Activated naive CD4-positive, alpha-beta T cell (primary cell): ENCODE measurements around the gene SIK2.
"Not testable (repeated sequence)": the region's sequence is repeated elsewhere in the genome, so short reads cannot be mapped to it uniquely, and the experiment has no call there.

Source experiments
- DNase-seq, 4 experiments: peaks; one replicate each; lab custom pipeline; 2025; lab: John Stamatoyannopoulos, UW

SIK2 gene

GRCh38 chr11:111698852-111699559 is 96.8 kb downstream of the SIK2 start:
- no peak for DNase-seq

- no peak for DNase-seq
These were observed 97.4 kb downstream of the SIK2 start for GRCh38 chr11:111699579-111700156.

GRCh38 chr11:111700162-111700561 is 97.9 kb downstream of the SIK2 start:
- DNase-seq = no peak

- DNase-seq = no peak
These were observed 100.4 kb downstream of the SIK2 start for GRCh38 chr11:111702623-111703022.

- DNase-seq = no peak
These were observed 101.3 kb downstream of the SIK2 start for GRCh38 chr11:111703576-111703975.

- DNase-seq = no peak
These were observed 104.9 kb downstream of the SIK2 start for GRCh38 chr11:111707039-111707690.

- no peak for DNase-seq
These were observed 105.4 kb downstream of the SIK2 start for GRCh38 chr11:111707691-111708067.

GRCh38 chr11:111714522-111714921 is 112.3 kb downstream of the SIK2 start:
- no peak for DNase-seq

- no peak for DNase-seq
These were observed 113.0 kb downstream of the SIK2 start for GRCh38 chr11:111715142-111715816.

- DNase-seq = not testable (repeated sequence)
These were observed 115.4 kb downstream of the SIK2 start for GRCh38 chr11:111717660-111718059.

- no peak for DNase-seq
These were observed 116.2 kb downstream of the SIK2 start for GRCh38 chr11:111718436-111718835.

GRCh38 chr11:111718859-111719258 is 116.6 kb downstream of the SIK2 start:
- DNase-seq = no peak

GRCh38 chr11:111719379-111719778 is 117.1 kb downstream of the SIK2 start:
- no peak for DNase-seq

GRCh38 chr11:111720801-111721494 is 118.7 kb downstream of the SIK2 start:
- DNase-seq = no peak

- no peak for DNase-seq
These were observed 120.3 kb downstream of the SIK2 start for GRCh38 chr11:111722501-111722900.

- no peak for DNase-seq
These were observed 121.3 kb downstream of the SIK2 start for GRCh38 chr11:111723595-111723994.

GRCh38 chr11:111724615-111725129 is 122.4 kb downstream of the SIK2 start:
- DNase-seq = no peak

- no peak for DNase-seq
These were observed 123.4 kb downstream of the SIK2 start for GRCh38 chr11:111725621-111726020.

GRCh38 chr11:111726301-111726713 is 124.1 kb downstream of the SIK2 start:
- no peak for DNase-seq

- DNase-seq = no peak
These were observed 125.2 kb downstream of the SIK2 start for GRCh38 chr11:111727431-111727830.

GRCh38 chr11:111729071-111729830 is 127.0 kb downstream of the SIK2 start:
- no peak for DNase-seq
